Activated naive CD8-positive, alpha-beta T cell treated with anti-CD3 and anti-CD28 coated beads, Interleukin-2, amount 10 ng/mL, durations not matched to agents 7 days and 5 days (primary cell): ENCODE measurements around the gene AWAT1. TPM values are rescaled to one million over a fixed set of nuclear protein-coding genes. Genes with fewer than 3 reads are reported as not detected.
"Not testable (repeated sequence)": the region's sequence is repeated elsewhere in the genome, so short reads cannot be mapped to it uniquely, and the experiment has no call there.

ENCODE experiments used
- ATAC-seq: fragments of 150-1000 bp; cut with Tn5 transposase; one replicate; pipeline ENCODE4 v1.10.0; 2021; ENCODE audit warnings: low read depth, moderate library complexity
- POLR2A ChIA-PET: fragments of 350-600 bp; sonication (Branson Sonifier 250); formaldehyde crosslinking; loops from one replicate; lab custom pipeline; 2021; ENCODE audit warnings: antibody characterized with exemption; lab: Charles Lee
- DNase-seq: peaks from one replicate; pipeline ENCODE4 v3.0.0; 2021
- H3K27ac Mint-ChIP-seq: one replicate; pipeline ENCODE4 v1.8.0; 2022; ENCODE audit warnings: mild to moderate bottlenecking, mixed read lengths
- H3K27me3 Mint-ChIP-seq: one replicate; pipeline ENCODE4 v1.8.0; 2022; ENCODE audit warnings: mild to moderate bottlenecking, moderate library complexity, mixed read lengths
- H3K36me3 Mint-ChIP-seq: one replicate; pipeline ENCODE4 v1.8.0; 2021; ENCODE audit warnings: mild to moderate bottlenecking, mixed read lengths
- H3K4me1 Mint-ChIP-seq: one replicate; pipeline ENCODE4 v1.8.0; 2021; ENCODE audit warnings: mixed read lengths
- H3K4me3 Mint-ChIP-seq: one replicate; pipeline ENCODE4 v1.8.0; 2022; ENCODE audit warnings: mild to moderate bottlenecking, moderate library complexity, mixed read lengths
- H3K9me3 Mint-ChIP-seq: one replicate; pipeline ENCODE4 v1.8.0; 2021; ENCODE audit warnings: mixed read lengths
- total RNA-seq, 2 experiments: library from RNA; stranded (reverse); gene quantifications; one replicate each; pipeline ENCODE4 v1.2.3, GENCODE V29; 2021

AWAT1 gene
- total RNA-seq, 2 experiments from 2014 or later = not detected

DNA sequence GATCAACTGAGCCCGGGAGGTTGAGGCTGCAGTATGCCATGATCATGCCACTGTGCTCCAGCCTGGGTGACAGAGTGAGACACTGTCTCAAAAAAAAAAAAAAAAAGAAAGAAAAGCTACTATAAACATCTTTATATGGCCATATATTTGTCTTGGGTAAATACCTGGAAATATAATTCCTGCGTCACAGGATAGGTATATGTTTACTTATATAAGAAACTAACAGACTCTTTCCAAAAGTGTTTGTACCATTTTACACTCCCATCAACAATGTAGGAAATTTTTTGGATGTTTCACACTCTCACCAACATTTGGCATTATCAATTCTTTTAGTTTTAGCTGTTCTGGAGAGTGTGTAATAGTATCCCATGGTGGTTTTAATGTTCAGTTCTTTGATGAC, 12.8 kb downstream of the AWAT1 start:
- DNase-seq (no peak), ATAC-seq (no peak)
- Mint-ChIP-seq H3K4me1 (no peaks in the 10 kb centered on the region), H3K9me3 (no peaks in the 10 kb centered on the region), H3K36me3 (no peaks in the 10 kb centered on the region), H3K27me3 (no peaks in the 10 kb centered on the region), H3K27ac (no peak overlapping the region), H3K4me3 (no peak overlapping the region)
- POLR2A ChIA-PET = no interaction called here

DNA sequence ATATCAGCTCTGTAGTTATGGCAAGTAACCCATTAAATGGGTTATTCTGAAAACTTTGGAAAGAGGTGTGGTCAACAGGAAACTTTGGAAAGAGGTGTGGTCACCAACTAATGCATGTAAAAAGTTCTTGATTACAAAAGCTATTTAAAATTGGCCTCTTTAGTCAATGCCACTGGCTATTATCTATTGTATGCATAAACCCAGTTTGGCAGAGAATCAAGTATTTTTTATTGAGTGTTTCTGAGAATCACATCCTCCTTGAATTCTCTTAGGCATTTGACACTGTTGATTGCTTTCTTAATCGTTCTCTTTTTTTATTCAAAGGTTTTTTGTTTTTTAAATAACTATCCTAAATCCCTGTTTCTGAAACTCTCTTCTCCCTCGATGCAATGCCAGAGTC, 18.0 kb downstream of the AWAT1 start:
- no peak overlapping the region for H3K4me3 Mint-ChIP-seq
- no peaks in the 10 kb centered on the region for H3K9me3 Mint-ChIP-seq
- POLR2A ChIA-PET = no interaction called here
- ATAC-seq = no peak
- no peak overlapping the region for H3K27ac Mint-ChIP-seq
- H3K4me1 Mint-ChIP-seq = peaks cover 4% of the 10 kb centered on the region
- peaks cover 1% of the 10 kb centered on the region for H3K36me3 Mint-ChIP-seq
- DNase-seq = no peak
- H3K27me3 Mint-ChIP-seq = no peaks in the 10 kb centered on the region

DNA sequence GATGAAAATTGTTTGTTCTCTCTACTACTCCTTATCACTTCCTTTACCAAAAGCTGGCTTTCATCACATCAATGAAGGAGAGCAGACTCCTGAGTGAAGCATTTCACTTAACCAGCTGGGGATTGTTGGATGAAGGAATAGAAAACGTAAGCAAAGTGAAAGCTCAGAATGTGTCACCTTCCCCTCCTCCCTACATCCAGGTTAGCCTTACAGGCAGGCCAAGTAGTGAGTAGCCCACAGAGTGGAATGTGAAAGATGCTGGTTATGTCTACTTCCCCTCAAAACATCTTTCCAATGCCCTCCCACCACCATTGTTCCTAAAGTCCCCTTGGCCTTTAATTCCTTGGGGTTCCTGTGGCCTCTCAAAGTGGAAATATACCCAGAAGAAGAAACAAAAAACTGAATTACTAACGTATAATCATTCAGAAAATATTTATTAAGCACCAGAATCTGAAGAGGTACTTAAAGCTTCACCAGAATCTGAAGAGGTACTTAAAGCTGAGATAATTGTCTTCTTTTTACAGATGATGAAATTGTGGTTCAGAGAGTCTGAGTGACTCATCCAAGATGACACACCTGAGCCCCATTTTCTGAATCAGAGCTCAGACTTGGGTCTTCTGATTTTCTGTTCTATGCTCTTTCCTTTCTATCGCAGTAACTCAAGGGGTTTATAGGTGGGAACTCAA, 19.1 kb downstream of the AWAT1 start:
- Mint-ChIP-seq H3K4me1 (peaks cover 4% of the 10 kb centered on the region), H3K36me3 (peaks cover 1% of the 10 kb centered on the region), H3K27ac (peak overlapping the region; percentile 11), H3K9me3 (no peaks in the 10 kb centered on the region), H3K27me3 (no peaks in the 10 kb centered on the region), H3K4me3 (no peak overlapping the region)
- POLR2A ChIA-PET = no interaction called here
- ATAC-seq = no peak
- no peak for DNase-seq

- DNase-seq (no peak), ATAC-seq (no peak)
- Mint-ChIP-seq H3K4me3 (no peak overlapping the region), H3K4me1 (peaks cover 4% of the 10 kb centered on the region), H3K27me3 (no peaks in the 10 kb centered on the region), H3K36me3 (peaks cover 1% of the 10 kb centered on the region), H3K27ac (peak overlapping the region; percentile 11), H3K9me3 (no peaks in the 10 kb centered on the region)
- POLR2A ChIA-PET = no interaction called here
Observed at GRCh38 chrX:70254063-70254400, 19.6 kb downstream of the AWAT1 start.

GRCh38 chrX:70254909-70255308, 20.5 kb downstream of the AWAT1 start:
- DNase-seq (no peak), ATAC-seq (no peak)
- no peaks in the 10 kb centered on the region for H3K9me3 Mint-ChIP-seq
- peaks cover 1% of the 10 kb centered on the region for H3K36me3 Mint-ChIP-seq
- peaks cover 4% of the 10 kb centered on the region for H3K4me1 Mint-ChIP-seq
- H3K4me3 Mint-ChIP-seq = no peak overlapping the region
- POLR2A ChIA-PET = no interaction called here
- H3K27me3 Mint-ChIP-seq = no peaks in the 10 kb centered on the region
- no peak overlapping the region for H3K27ac Mint-ChIP-seq

- Mint-ChIP-seq H3K27ac (no peak overlapping the region), H3K4me1 (peaks cover 4% of the 10 kb centered on the region), H3K36me3 (peaks cover 1% of the 10 kb centered on the region), H3K27me3 (no peaks in the 10 kb centered on the region), H3K9me3 (no peaks in the 10 kb centered on the region), H3K4me3 (no peak overlapping the region)
- DNase-seq = no peak
- no peak for ATAC-seq
- POLR2A ChIA-PET = no interaction called here
Observed at GRCh38 chrX:70255452-70255851, 21.0 kb downstream of the AWAT1 start.

GRCh38 chrX:70257423-70258288, 23.2 kb downstream of the AWAT1 start:
- Mint-ChIP-seq H3K36me3 (peaks cover 1% of the 10 kb centered on the region), H3K4me1 (peaks cover 4% of the 10 kb centered on the region), H3K27me3 (no peaks in the 10 kb centered on the region), H3K4me3 (no peak overlapping the region), H3K27ac (no peak overlapping the region), H3K9me3 (no peaks in the 10 kb centered on the region)
- ATAC-seq (no peak), DNase-seq (no peak)
- POLR2A ChIA-PET = no interaction called here

DNA sequence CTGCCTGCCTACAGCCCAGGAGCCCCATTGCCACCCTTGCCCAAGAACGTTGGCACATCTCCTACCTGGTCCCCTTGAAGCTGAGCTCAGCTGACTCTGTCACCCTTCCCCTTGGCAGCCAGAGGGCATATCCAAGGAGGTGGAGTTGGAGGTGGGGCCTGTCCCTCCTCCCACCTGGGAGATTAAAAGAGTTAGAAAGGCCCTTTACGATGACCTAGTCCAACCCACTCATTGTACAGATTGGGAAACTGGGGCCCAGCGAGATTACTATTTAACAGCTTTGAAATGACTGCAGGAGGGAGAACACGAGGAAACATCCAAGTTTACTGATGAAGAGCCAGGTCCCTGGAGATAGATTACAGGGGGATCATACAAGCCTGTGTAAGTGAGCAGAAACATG, 25.6 kb downstream of the AWAT1 start, which contains the start of gene P2RY4:
Gene P2RY4 (minus strand): TSS at position 101 of the 400 bp plus-strand sequence. CDS start 580 bp downstream, outside the sequence.
- Mint-ChIP-seq H3K9me3 (no peaks in the 10 kb centered on the region), H3K4me1 (peaks cover 1% of the 10 kb centered on the region), H3K27me3 (peaks cover 2% of the 10 kb centered on the region), H3K36me3 (peaks cover under 1% of the 10 kb centered on the region), H3K27ac (no peak within 1 kb of the TSS), H3K4me3 (no peak within 1 kb of the TSS)
- POLR2A ChIA-PET = no interaction called here
- no peak for DNase-seq
- ATAC-seq = no peak

GRCh38 chrX:70262952-70263567, 28.6 kb downstream of the AWAT1 start:
- ATAC-seq (peak; percentile 77), DNase-seq (peak; percentile 36)
- no peak overlapping the region for H3K27ac Mint-ChIP-seq
- no peaks in the 10 kb centered on the region for H3K9me3 Mint-ChIP-seq
- no peaks in the 10 kb centered on the region for H3K36me3 Mint-ChIP-seq
- H3K4me3 Mint-ChIP-seq = no peak overlapping the region
- H3K27me3 Mint-ChIP-seq = peaks cover 2% of the 10 kb centered on the region
- POLR2A ChIA-PET = no interaction called here
- peaks cover 1% of the 10 kb centered on the region for H3K4me1 Mint-ChIP-seq

GRCh38 chrX:70264784-70265183, 30.3 kb downstream of the AWAT1 start:
- Mint-ChIP-seq H3K9me3 (no peaks in the 10 kb centered on the region), H3K27me3 (peaks cover 2% of the 10 kb centered on the region), H3K4me3 (no peak overlapping the region), H3K27ac (no peak overlapping the region), H3K4me1 (peaks cover 1% of the 10 kb centered on the region), H3K36me3 (no peaks in the 10 kb centered on the region)
- POLR2A ChIA-PET = no interaction called here
- no peak for ATAC-seq
- no peak for DNase-seq

DNA sequence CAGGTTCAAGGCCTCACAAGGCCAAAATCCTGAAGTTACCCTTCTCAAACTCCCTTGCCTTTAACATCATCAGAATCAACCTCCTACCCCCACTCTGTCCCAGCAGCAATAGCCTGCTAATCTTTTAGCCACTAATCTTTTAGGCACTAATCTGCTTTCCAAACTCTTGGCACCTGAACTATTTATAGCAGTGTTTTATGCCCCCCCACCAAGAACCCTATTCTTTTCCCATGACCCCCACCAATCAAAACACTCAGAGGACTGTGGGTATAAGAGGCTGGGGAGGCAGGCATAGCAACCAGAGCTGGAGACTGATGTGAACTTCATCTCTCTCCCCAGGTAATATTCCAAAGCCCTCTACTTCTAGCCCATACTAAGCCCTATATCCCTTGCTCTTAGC, 33.6 kb downstream of the AWAT1 start, which contains the start of gene ARR3:
Gene ARR3 (plus strand): TSS at position 301 of the 400 bp plus-strand sequence. CDS start 1,052 bp downstream, outside the sequence.
- H3K27ac Mint-ChIP-seq = no peak within 1 kb of the TSS
- ATAC-seq (no peak), DNase-seq (no peak)
- no peak within 1 kb of the TSS for H3K4me3 Mint-ChIP-seq
- POLR2A ChIA-PET = no interaction called here
- H3K27me3 Mint-ChIP-seq = peaks cover 4% of the 10 kb centered on the region
- H3K36me3 Mint-ChIP-seq = no peaks in the 10 kb centered on the region
- H3K9me3 Mint-ChIP-seq = no peaks in the 10 kb centered on the region
- H3K4me1 Mint-ChIP-seq = peaks cover 1% of the 10 kb centered on the region

DNA sequence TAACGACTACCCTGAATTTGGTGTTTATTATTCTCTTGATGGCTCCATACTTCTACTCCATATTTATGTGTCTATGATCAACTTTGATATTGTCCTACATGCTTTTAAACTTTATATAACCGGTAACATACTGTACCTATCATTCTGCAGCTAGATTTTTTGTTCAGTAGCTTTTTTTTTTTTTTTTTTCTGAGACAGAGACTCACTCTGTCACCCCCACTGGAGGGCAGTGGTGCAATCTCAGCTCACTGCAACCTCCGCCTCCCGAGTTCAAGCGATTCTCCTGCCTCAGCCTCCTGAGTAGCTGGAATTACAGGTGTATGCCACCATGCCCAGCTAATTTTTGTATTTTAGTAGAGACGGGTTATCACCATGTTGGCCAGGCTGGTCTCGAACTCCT, 39.6 kb downstream of the AWAT1 start:
- H3K9me3 Mint-ChIP-seq, H3K4me1 Mint-ChIP-seq, DNase-seq, H3K27me3 Mint-ChIP-seq, POLR2A ChIA-PET, ATAC-seq, H3K27ac Mint-ChIP-seq, H3K4me3 Mint-ChIP-seq, H3K36me3 Mint-ChIP-seq: not testable (repeated sequence)

DNA sequence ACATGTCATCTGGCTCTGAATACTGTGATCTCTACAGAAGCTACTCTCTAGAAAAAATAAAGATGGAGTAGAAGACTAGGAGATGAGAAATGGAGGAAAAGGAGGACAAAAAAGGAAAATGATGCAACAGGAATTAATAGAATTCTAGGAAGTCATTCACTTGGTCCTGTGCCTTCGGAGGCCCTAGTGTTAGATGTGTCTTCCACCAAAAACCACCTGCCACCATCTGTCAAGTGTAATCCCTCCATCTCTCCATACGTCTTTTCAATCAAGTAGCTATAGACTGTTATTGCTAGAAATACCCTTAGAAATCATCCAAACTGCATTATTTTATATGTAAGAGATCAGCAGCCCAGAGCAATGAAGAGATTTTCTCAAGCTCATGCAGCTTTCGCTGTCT, 44.6 kb downstream of the AWAT1 start:
- H3K4me3 Mint-ChIP-seq = no peak overlapping the region
- POLR2A ChIA-PET = no interaction called here
- DNase-seq (no peak), ATAC-seq (no peak)
- no peaks in the 10 kb centered on the region for H3K27me3 Mint-ChIP-seq
- no peaks in the 10 kb centered on the region for H3K4me1 Mint-ChIP-seq
- H3K9me3 Mint-ChIP-seq = no peaks in the 10 kb centered on the region
- no peak overlapping the region for H3K27ac Mint-ChIP-seq
- peaks cover 6% of the 10 kb centered on the region for H3K36me3 Mint-ChIP-seq
